Measurements from ENCODE around the gene RSPRY1.
"Not testable (repeated sequence)": the region's sequence is repeated elsewhere in the genome, so short reads cannot be mapped to it uniquely, and the experiment has no call there.

The RSPRY1 gene

DNA sequence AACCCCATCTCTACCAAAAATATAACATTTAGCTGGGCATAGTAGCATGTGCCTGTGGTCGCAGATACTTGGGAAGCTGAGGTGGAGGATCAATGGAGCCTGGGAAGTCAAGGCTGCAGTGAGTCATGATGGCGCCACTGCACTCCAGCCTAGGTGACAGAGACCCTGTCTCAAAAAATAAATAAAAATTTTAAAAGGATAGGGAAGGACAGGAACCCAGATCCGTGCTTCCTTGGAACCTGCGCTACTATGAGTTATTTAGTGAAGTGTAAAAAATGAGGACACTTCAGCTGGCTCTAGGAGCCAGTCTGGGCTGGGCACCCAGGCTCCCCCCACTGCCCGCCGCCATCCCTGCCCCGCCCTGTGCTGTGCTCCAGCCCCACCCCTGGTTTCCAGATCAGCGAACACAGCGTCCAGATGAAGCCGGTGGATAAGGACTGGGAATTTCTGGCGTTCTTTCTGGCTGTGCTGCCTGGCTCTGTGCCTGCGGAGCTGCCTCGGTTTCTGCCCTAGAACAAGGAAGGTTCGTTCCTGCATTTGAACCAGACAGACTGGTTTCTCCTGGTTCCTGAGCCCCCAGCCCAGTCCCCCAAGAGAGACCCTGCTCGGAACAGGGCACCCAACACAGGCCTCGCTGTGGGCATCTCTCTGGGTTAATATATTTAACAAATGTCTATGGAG lies 79.9 kb downstream of the RSPRY1 start:
- Histone ChIP-seq H2BK15ac (ENCODE audit: low read depth, poor library complexity, severe bottlenecking) (no peak overlapping the region), H3K27ac (ENCODE audit: low read length, poor library complexity, severe bottlenecking) (no peak overlapping the region), H2AK5ac (ENCODE audit: low read length, severe bottlenecking) (no peak overlapping the region), H3K9me3 (ENCODE audit: control insufficient read depth, low read length) (no peaks in the 10 kb centered on the region), H3K4ac (ENCODE audit: low read depth in 1 of 2, low read length in 2 of 2) (no peak overlapping the region), H3K79me1 (replicated peaks; ENCODE audit: low read length, poor library complexity, severe bottlenecking) (no peaks in the 10 kb centered on the region), H3K36me3 (ENCODE audit: control insufficient read depth in 1 of 2, insufficient read depth in 2 of 2, low read depth in 1 of 2, low read length in 2 of 2) (no peaks in the 10 kb centered on the region), H4K91ac (ENCODE audit: low read length) (no peak overlapping the region), H2BK120ac (ENCODE audit: low read depth, low read length) (no peak overlapping the region), H3K9ac (ENCODE audit: low read length) (peak overlapping the region; percentile 41), H2BK5ac (ENCODE audit: low read depth, low read length, poor library complexity, severe bottlenecking) (no peak overlapping the region), H3K18ac (ENCODE audit: low read depth in 1 of 2, low read length in 2 of 2) (no peak overlapping the region), H3K27me3 (ENCODE audit: control insufficient read depth in 1 of 2, insufficient read depth in 1 of 2, low read length in 2 of 2) (peaks cover 0 to 21% of the 10 kb centered on the region in 2 experiments), H3K23ac (ENCODE audit: low read length in 2 of 2) (no peak overlapping the region), H2BK12ac (ENCODE audit: low read length in 2 of 2) (no peak overlapping the region), H2AFZ (ENCODE audit: low read depth, low read length) (no peak overlapping the region), H3K4me1 (ENCODE audit: control insufficient read depth, insufficient read depth, low read depth, low read length) (peaks cover 25% of the 10 kb centered on the region), H4K8ac (ENCODE audit: low read length) (no peak overlapping the region), H3K14ac (ENCODE audit: low read length in 2 of 2) (no peak overlapping the region), H3K4me2 (ENCODE audit: low read length, poor library complexity, severe bottlenecking) (no peak overlapping the region), H3K4me3 (ENCODE audit: insufficient read depth in 1 of 2, low read depth in 1 of 2, low read length in 2 of 2) (no peak overlapping the region)
- WGBS = 84% methylated on average over 16 of the region's 16 CpGs
- DNase-seq = no peak

- Histone ChIP-seq H4K8ac (ENCODE audit: low read length) (no peak overlapping the region), H3K4me1 (ENCODE audit: control insufficient read depth, insufficient read depth, low read depth, low read length) (peaks cover 25% of the 10 kb centered on the region), H3K9ac (ENCODE audit: low read length) (peak overlapping the region; percentile 41), H3K4ac (ENCODE audit: low read depth in 1 of 2, low read length in 2 of 2) (no peak overlapping the region), H3K9me3 (ENCODE audit: control insufficient read depth, low read length) (no peaks in the 10 kb centered on the region), H3K36me3 (ENCODE audit: control insufficient read depth in 1 of 2, insufficient read depth in 2 of 2, low read depth in 1 of 2, low read length in 2 of 2) (no peaks in the 10 kb centered on the region), H2BK12ac (ENCODE audit: low read length in 2 of 2) (no peak overlapping the region), H2AK5ac (ENCODE audit: low read length, severe bottlenecking) (no peak overlapping the region), H3K4me3 (ENCODE audit: insufficient read depth in 1 of 2, low read depth in 1 of 2, low read length in 2 of 2) (no peak overlapping the region), H2BK120ac (ENCODE audit: low read depth, low read length) (no peak overlapping the region), H3K27me3 (ENCODE audit: control insufficient read depth in 1 of 2, insufficient read depth in 1 of 2, low read length in 2 of 2) (peaks cover 0 to 21% of the 10 kb centered on the region in 2 experiments), H3K14ac (ENCODE audit: low read length in 2 of 2) (no peak overlapping the region), H3K4me2 (ENCODE audit: low read length, poor library complexity, severe bottlenecking) (no peak overlapping the region), H3K18ac (ENCODE audit: low read depth in 1 of 2, low read length in 2 of 2) (no peak overlapping the region), H4K91ac (ENCODE audit: low read length) (no peak overlapping the region), H3K27ac (ENCODE audit: low read length, poor library complexity, severe bottlenecking) (no peak overlapping the region), H2BK15ac (ENCODE audit: low read depth, poor library complexity, severe bottlenecking) (no peak overlapping the region), H2BK5ac (ENCODE audit: low read depth, low read length, poor library complexity, severe bottlenecking) (no peak overlapping the region), H3K23ac (ENCODE audit: low read length in 2 of 2) (no peak overlapping the region), H3K79me1 (replicated peaks; ENCODE audit: low read length, poor library complexity, severe bottlenecking) (no peaks in the 10 kb centered on the region), H2AFZ (ENCODE audit: low read depth, low read length) (no peak overlapping the region)
- DNase-seq = no peak
- 65% methylated on average over 6 of the region's 6 CpGs for WGBS
These were observed 80.6 kb downstream of the RSPRY1 start for GRCh38 chr16:57266531-57267260.

- not testable (repeated sequence) for H3K27ac ChIP-seq (ENCODE audit: low read length, poor library complexity, severe bottlenecking); H3K18ac ChIP-seq (ENCODE audit: low read depth in 1 of 2, low read length in 2 of 2); H3K14ac ChIP-seq (ENCODE audit: low read length in 2 of 2)
These were observed 81.2 kb downstream of the RSPRY1 start for GRCh38 chr16:57267343-57267742.

More at GRCh38 chr16:57267343-57267742, 81.2 kb downstream of the RSPRY1 start:
- H3K9me3 ChIP-seq (ENCODE audit: control insufficient read depth, low read length); H3K36me3 ChIP-seq (ENCODE audit: control insufficient read depth in 1 of 2, insufficient read depth in 2 of 2, low read depth in 1 of 2, low read length in 2 of 2); H2BK5ac ChIP-seq (ENCODE audit: low read depth, low read length, poor library complexity, severe bottlenecking); H3K79me1 ChIP-seq (replicated peaks; ENCODE audit: low read length, poor library complexity, severe bottlenecking); H3K4ac ChIP-seq (ENCODE audit: low read depth in 1 of 2, low read length in 2 of 2); H3K4me3 ChIP-seq (ENCODE audit: insufficient read depth in 1 of 2, low read depth in 1 of 2, low read length in 2 of 2); H2BK120ac ChIP-seq (ENCODE audit: low read depth, low read length); H2AK5ac ChIP-seq (ENCODE audit: low read length, severe bottlenecking); H3K9ac ChIP-seq (ENCODE audit: low read length); H2AFZ ChIP-seq (ENCODE audit: low read depth, low read length); H4K91ac ChIP-seq (ENCODE audit: low read length); DNase-seq; H2BK15ac ChIP-seq (ENCODE audit: low read depth, poor library complexity, severe bottlenecking); H4K8ac ChIP-seq (ENCODE audit: low read length); H2BK12ac ChIP-seq (ENCODE audit: low read length in 2 of 2); H3K23ac ChIP-seq (ENCODE audit: low read length in 2 of 2); H3K4me2 ChIP-seq (ENCODE audit: low read length, poor library complexity, severe bottlenecking): not testable (repeated sequence)
- peaks cover 25% of the 10 kb centered on the region for H3K4me1 ChIP-seq (ENCODE audit: control insufficient read depth, insufficient read depth, low read depth, low read length)
- WGBS = no CpG with 5 or more reads among the region's 2 CpGs
- peaks cover 0 to 21% of the 10 kb centered on the region in 2 experiments for H3K27me3 ChIP-seq (ENCODE audit: control insufficient read depth in 1 of 2, insufficient read depth in 1 of 2, low read length in 2 of 2)

All from mesenchymal stem cell (in vitro differentiated cells and primary cell).